CD14-positive monocyte (primary cell): ENCODE data around the gene SBK3. TPM values are rescaled to one million over a fixed set of nuclear protein-coding genes. Genes with fewer than 3 reads are reported as not detected.
"Not testable (repeated sequence)": the region's sequence is repeated elsewhere in the genome, so short reads cannot be mapped to it uniquely, and the experiment has no call there.

Experiments used
- DNase-seq, 3 donors: peaks; one replicate each; pipeline ENCODE4 v3.0.0-alpha.2; 2011 to 2022
- H2AFZ ChIP-seq: 2 replicates; pipeline ENCODE4 v1.6.0; 2012; ENCODE audit warnings: mild to moderate bottlenecking, low read depth, low read length, inconsistent platforms; ENCODE audit not compliant: insufficient read depth, poor library complexity, severe bottlenecking
- H3K27ac ChIP-seq, 2 donors: 1 replicate in 1 of 2; 2 replicates in 1 of 2; pipeline ENCODE4 v1.5.1; 2012 to 2013; ENCODE audit warnings: low read length in 2 of 2, control low read depth in 1 of 2, inconsistent platforms in 1 of 2, low read depth in 1 of 2, mild to moderate bottlenecking in 1 of 2
- H3K27me3 ChIP-seq, 2 donors: one replicate each; pipeline versions ENCODE4 v1.6.0 to v1.6.1; 2011 to 2013; ENCODE audit warnings: low read length in 2 of 2; ENCODE audit not compliant: control insufficient read depth in 2 of 2, insufficient read depth in 2 of 2
- H3K36me3 ChIP-seq, 2 donors: replicated peaks in 1 of 2; 1 replicate in 1 of 2; 2 replicates in 1 of 2; pipeline versions ENCODE4 v1.5.1 to v1.6.1; 2012 to 2013; ENCODE audit warnings: low read length in 2 of 2, control low read depth in 1 of 2, inconsistent platforms in 1 of 2, mild to moderate bottlenecking in 1 of 2; ENCODE audit not compliant: insufficient read depth in 2 of 2, control insufficient read depth in 1 of 2
- H3K4me1 ChIP-seq, 2 donors: 1 replicate in 1 of 2; 2 replicates in 1 of 2; pipeline versions ENCODE4 v1.5.1 to v1.6.1; 2012 to 2013; ENCODE audit warnings: low read length in 2 of 2, control low read depth in 1 of 2, inconsistent platforms in 1 of 2, mild to moderate bottlenecking in 1 of 2, moderate library complexity in 1 of 2; ENCODE audit not compliant: insufficient read depth in 2 of 2, control insufficient read depth in 1 of 2
- H3K4me2 ChIP-seq: replicated peaks from 2 replicates; pipeline ENCODE3; 2012; ENCODE audit warnings: low read length, moderate library complexity, mild to moderate bottlenecking; ENCODE audit not compliant: poor library complexity, severe bottlenecking; ENCODE audit errors: extremely low read depth
- H3K4me3 ChIP-seq, 3 experiments: fragments of 200-600 bp in 1 of 3; sonication (generic) in 1 of 3; replicated peaks in 1 of 3; 1 replicate in 2 of 3; 2 replicates in 1 of 3; pipeline ENCODE4 v1.5.1; 2011 to 2013; ENCODE audit warnings: low read length in 3 of 3, mild to moderate bottlenecking in 3 of 3, control low read depth in 2 of 3, low read depth in 2 of 3, inconsistent platforms in 1 of 3, moderate library complexity in 1 of 3
- H3K79me2 ChIP-seq: 2 replicates; pipeline ENCODE4 v1.6.0; 2012; ENCODE audit warnings: mild to moderate bottlenecking, control low read depth, inconsistent platforms, low read length, moderate library complexity; ENCODE audit not compliant: insufficient read depth
- H3K9ac ChIP-seq: 2 replicates; pipeline ENCODE4 v1.6.0; 2017; ENCODE audit warnings: low read length, mild to moderate bottlenecking; ENCODE audit not compliant: insufficient read depth, poor library complexity, severe bottlenecking
- H3K9me3 ChIP-seq, 2 donors: replicated peaks in 1 of 2; 1 replicate in 1 of 2; 2 replicates in 1 of 2; pipeline versions ENCODE4 v1.5.1 to v1.6.1; 2012 to 2013; ENCODE audit warnings: low read length in 2 of 2, control low read depth in 1 of 2; ENCODE audit not compliant: control insufficient read depth in 1 of 2, insufficient read depth in 1 of 2
- H4K20me1 ChIP-seq: 2 replicates; pipeline ENCODE4 v1.6.0; 2012; ENCODE audit warnings: mild to moderate bottlenecking, low read length, control low read depth, moderate library complexity; ENCODE audit not compliant: insufficient read depth
- H3K27ac Mint-ChIP-seq, 7 donors: one replicate each; pipeline ENCODE4 v1.8.0; 2020; ENCODE audit warnings: mild to moderate bottlenecking in 7 of 7, mixed read lengths in 7 of 7, moderate library complexity in 6 of 7, inconsistent platforms in 2 of 7
- H3K27me3 Mint-ChIP-seq, 3 donors: one replicate each; pipeline ENCODE4 v1.8.0; 2021 to 2022; ENCODE audit warnings: low read depth in 3 of 3, mild to moderate bottlenecking in 3 of 3, mixed read lengths in 3 of 3, moderate library complexity in 3 of 3, inconsistent platforms in 1 of 3
- H3K36me3 Mint-ChIP-seq, 2 donors: one replicate each; pipeline ENCODE4 v1.8.0; 2020; ENCODE audit warnings: mixed read lengths in 2 of 2, inconsistent platforms in 1 of 2, mild to moderate bottlenecking in 1 of 2
- H3K4me1 Mint-ChIP-seq: one replicate; pipeline ENCODE4 v1.8.0; 2020; ENCODE audit warnings: mild to moderate bottlenecking, mixed read lengths
- H3K4me3 Mint-ChIP-seq, 2 donors: one replicate each; pipeline ENCODE4 v1.8.0; 2020; ENCODE audit warnings: mild to moderate bottlenecking in 2 of 2, mixed read lengths in 2 of 2, moderate library complexity in 1 of 2
- H3K9me3 Mint-ChIP-seq, 7 donors: one replicate each; pipeline ENCODE4 v1.8.0; 2020 to 2022; ENCODE audit warnings: mixed read lengths in 7 of 7, mild to moderate bottlenecking in 6 of 7, moderate library complexity in 6 of 7, inconsistent platforms in 2 of 7
- WGBS: methylation state at CpG from one replicate; pipeline ENCODE4 v1.1.5; 2013; ENCODE audit warnings: missing lambda C conversion rate; ENCODE audit not compliant: insufficient coverage; 5-methylcytosine and 5-hydroxymethylcytosine counted together
- intact Hi-C, 2 donors: fragments of 100-400 bp; cut with micrococcal nuclease; formaldehyde crosslinking; loops; one replicate each; pipeline versions ENCODE4 v1.15.0 to v1.15.1; 2023
- polyA plus RNA-seq, 3 donors: library from polyadenylated mRNA; depleted of rRNA in 1 of 3; unstranded in 2 of 3; stranded (reverse) in 1 of 3; fragments of 300-500 nt in 2 of 3; fragments of >200 nt in 1 of 3; fragmentation: Illumina TruSeq in 2 of 3; gene quantifications; 1 replicate in 2 of 3; 2 replicates in 1 of 3; pipeline ENCODE4 v1.2.3, GENCODE V29; 2012 to 2021
- TF ChIP-seq, protein P1 (sequence below): fragments of 200-600 bp; IDR thresholded peaks from one replicate; pipeline ENCODE4 v1.8.0; 2022; ENCODE audit warnings: antibody characterized with exemption, mild to moderate bottlenecking

The SBK3 gene
- polyA plus RNA-seq, 3 donors: not detected

DNA sequence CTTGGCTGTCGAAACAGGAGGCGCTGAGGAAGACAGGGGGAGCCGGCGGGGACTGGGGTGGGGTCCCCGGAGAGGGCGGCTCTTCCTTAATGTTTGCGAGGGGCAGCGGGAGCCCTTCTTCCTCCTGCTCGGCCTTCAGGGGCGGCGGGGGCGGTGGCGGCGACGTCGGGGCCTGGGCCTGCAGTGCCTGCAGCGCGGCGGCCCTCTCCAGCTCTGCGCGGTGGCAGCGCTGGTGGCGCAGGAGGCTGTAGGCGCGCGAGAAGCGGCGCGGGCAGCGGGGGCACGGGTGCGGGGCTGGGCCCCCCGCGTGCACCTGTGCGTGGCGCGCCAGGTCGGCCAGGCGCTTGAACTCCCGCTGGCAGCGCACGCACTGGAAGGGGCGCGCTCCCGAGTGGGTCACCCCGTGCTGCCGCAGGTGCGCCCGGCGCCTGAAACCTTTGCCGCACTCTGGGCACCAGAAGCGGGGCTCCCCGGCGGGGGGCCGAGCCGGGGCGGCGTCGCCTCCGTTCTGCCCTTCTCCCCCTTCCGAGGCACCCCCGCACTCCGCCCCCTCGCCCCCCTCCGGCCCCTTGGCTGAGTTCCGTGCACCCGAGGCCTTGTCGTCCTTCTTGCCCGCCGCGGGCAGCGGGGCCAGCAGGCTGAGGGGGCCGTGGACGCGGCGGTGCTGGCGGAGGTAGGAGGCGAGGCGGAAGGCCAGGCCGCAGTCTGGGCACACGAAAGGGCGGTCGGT, 32.9 kb upstream of the SBK3 start:
- no peak for DNase-seq
- peaks cover 0 to 2% of the 10 kb centered on the region in 2 donors for H3K36me3 ChIP-seq
- intact Hi-C loops: no loop called here
- TF ChIP-seq, protein P1, sequence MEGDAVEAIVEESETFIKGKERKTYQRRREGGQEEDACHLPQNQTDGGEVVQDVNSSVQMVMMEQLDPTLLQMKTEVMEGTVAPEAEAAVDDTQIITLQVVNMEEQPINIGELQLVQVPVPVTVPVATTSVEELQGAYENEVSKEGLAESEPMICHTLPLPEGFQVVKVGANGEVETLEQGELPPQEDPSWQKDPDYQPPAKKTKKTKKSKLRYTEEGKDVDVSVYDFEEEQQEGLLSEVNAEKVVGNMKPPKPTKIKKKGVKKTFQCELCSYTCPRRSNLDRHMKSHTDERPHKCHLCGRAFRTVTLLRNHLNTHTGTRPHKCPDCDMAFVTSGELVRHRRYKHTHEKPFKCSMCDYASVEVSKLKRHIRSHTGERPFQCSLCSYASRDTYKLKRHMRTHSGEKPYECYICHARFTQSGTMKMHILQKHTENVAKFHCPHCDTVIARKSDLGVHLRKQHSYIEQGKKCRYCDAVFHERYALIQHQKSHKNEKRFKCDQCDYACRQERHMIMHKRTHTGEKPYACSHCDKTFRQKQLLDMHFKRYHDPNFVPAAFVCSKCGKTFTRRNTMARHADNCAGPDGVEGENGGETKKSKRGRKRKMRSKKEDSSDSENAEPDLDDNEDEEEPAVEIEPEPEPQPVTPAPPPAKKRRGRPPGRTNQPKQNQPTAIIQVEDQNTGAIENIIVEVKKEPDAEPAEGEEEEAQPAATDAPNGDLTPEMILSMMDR: no peak
- Mint-ChIP-seq H3K4me3 (no peak overlapping the region), H3K4me1 (peaks cover 20% of the 10 kb centered on the region), H3K27ac (no peak overlapping the region), H3K9me3 (peaks cover 0 to 4% (median 0%) of the 10 kb centered on the region in 7 donors), H3K27me3 (peaks cover 0 to 3% (median 0%) of the 10 kb centered on the region in 3 donors), H3K36me3 (peaks cover 0 to 10% of the 10 kb centered on the region in 2 donors)
- H3K27ac ChIP-seq: no peak overlapping the region
- H3K4me1 ChIP-seq: peaks cover 17 to 23% of the 10 kb centered on the region in 2 donors
- no peaks in the 10 kb centered on the region for H3K9me3 ChIP-seq
- no peaks in the 10 kb centered on the region for H4K20me1 ChIP-seq
- H2AFZ ChIP-seq: no peak overlapping the region
- no peak overlapping the region for H3K4me2 ChIP-seq
- H3K27me3 ChIP-seq: no peaks in the 10 kb centered on the region
- H3K9ac ChIP-seq: no peak overlapping the region
- no peak overlapping the region for H3K4me3 ChIP-seq
- H3K79me2 ChIP-seq: no peaks in the 10 kb centered on the region
- WGBS: 97% methylated on average over 78 of the region's 83 CpGs

DNA sequence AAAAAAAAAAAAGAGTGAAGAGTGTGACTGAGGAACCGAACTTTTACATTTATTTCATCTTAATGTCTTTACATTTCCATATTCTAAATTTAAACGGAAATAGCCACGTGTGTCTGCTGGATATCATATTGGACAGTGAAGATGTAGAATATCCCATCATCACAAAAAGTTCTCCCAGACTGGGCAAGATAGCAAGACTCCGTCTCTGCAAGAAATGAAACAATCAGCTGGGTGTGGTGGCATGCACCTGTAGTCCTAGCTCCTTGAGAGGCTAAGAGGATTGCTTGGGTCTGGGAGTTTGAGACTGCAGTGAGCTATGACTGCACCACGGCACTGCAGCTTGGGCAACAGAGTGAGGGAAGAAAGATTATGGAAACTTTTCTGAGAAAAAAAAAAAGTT, 31.4 kb upstream of the SBK3 start:
- no peak overlapping the region for H2AFZ ChIP-seq
- H3K9me3 Mint-ChIP-seq: peaks cover 0 to 4% (median 0%) of the 10 kb centered on the region in 7 donors
- H3K27me3 ChIP-seq: no peaks in the 10 kb centered on the region
- no peak overlapping the region for H3K4me3 Mint-ChIP-seq
- intact Hi-C loops: no loop called here
- TF ChIP-seq, protein P1: no peak
- H3K36me3 ChIP-seq: peaks cover 0 to 2% of the 10 kb centered on the region in 2 donors
- WGBS: 100% methylated on average over 2 of the region's 5 CpGs
- H3K4me2 ChIP-seq: no peak overlapping the region
- peaks cover 17 to 22% of the 10 kb centered on the region in 2 donors for H3K4me1 ChIP-seq
- no peaks in the 10 kb centered on the region for H3K79me2 ChIP-seq
- peaks cover 0 to 3% (median 0%) of the 10 kb centered on the region in 3 donors for H3K27me3 Mint-ChIP-seq
- H4K20me1 ChIP-seq: no peaks in the 10 kb centered on the region
- no peak overlapping the region for H3K27ac Mint-ChIP-seq
- H3K9ac ChIP-seq: no peak overlapping the region
- peaks cover 0 to 10% of the 10 kb centered on the region in 2 donors for H3K36me3 Mint-ChIP-seq
- H3K4me3 ChIP-seq: no peak overlapping the region
- H3K9me3 ChIP-seq: no peaks in the 10 kb centered on the region
- DNase-seq: no peak
- H3K27ac ChIP-seq: no peak overlapping the region
- H3K4me1 Mint-ChIP-seq: peaks cover 15% of the 10 kb centered on the region

DNA sequence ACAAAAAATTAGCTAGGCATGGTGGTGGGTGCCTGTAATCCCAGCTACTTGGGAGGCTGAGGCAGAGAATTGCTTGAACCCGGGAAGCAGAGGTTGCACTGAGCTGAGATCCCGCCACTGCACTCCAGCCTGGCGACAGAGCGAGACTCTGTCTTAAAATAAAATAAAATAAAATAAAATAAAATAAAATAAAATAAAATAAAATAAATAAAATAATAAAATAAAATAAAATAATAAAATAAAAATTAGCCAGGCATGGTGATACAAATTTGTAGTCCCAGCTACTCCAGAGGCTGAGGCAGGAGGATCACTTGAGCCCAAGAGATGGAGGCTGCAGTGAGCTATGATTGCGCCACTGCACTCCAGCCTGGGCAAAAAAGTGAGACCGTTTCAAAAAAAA, 28.6 kb upstream of the SBK3 start:
- H3K27me3 ChIP-seq, H3K4me3 Mint-ChIP-seq, H3K79me2 ChIP-seq, H3K4me2 ChIP-seq, H3K9ac ChIP-seq, H3K4me1 ChIP-seq, H3K9me3 ChIP-seq, H3K27ac Mint-ChIP-seq, H2AFZ ChIP-seq, H3K4me3 ChIP-seq, intact Hi-C loops, H3K36me3 ChIP-seq, H3K9me3 Mint-ChIP-seq, H4K20me1 ChIP-seq, DNase-seq, H3K36me3 Mint-ChIP-seq, H3K27me3 Mint-ChIP-seq, H3K4me1 Mint-ChIP-seq, H3K27ac ChIP-seq: not testable (repeated sequence)
- no CpG with 5 or more reads among the region's 6 CpGs for WGBS
